K562 (cell line): ENCODE measurements around the gene FAM222A. TPM values are rescaled to one million over a fixed set of nuclear protein-coding genes. Genes with fewer than 3 reads are reported as not detected.

Experiments used
- ATAC-seq: fragments of 200-7000 bp; cut with Tn5 transposase; 3 replicates; pipeline ENCODE4 v1.9.1; 2020; ENCODE audit warnings: moderate library complexity
- BruUV-seq: library from RNA; stranded (reverse); fragments of 400-500 nt; replicated peaks from 2 replicates; lab custom pipeline; 2021; lab: Mats Ljungman, UMichigan
- CTCF ChIA-PET: fragments of 300-600 bp; formaldehyde crosslinking; extraction: SDS; loops from one replicate; lab custom pipeline; 2021; ENCODE audit warnings: low intra/inter-chr PET ratio; lab: Yijun Ruan, JAX
- POLR2A ChIA-PET: fragments of 300-600, 350-650 bp; sonication (Branson Sonifier 250); formaldehyde crosslinking; extraction: SDS; loops from one replicate; lab custom pipeline; 2021; ENCODE audit warnings: antibody characterized with exemption, inconsistent platforms; lab: Yijun Ruan, JAX
- DNase-seq, 4 experiments: peaks; one replicate each; pipeline versions ENCODE4 v3.0.0 to v3.0.0-alpha.2; 2011 to 2018; ENCODE audit warnings: low spot score in 3 of 4, mixed read lengths in 3 of 4; ENCODE audit errors: extremely low read depth in 1 of 4
- FAIRE-seq: peaks from 2 replicates; lab custom pipeline; 2011; peaks lifted over from hg19 to GRCh38; lab: Jason Lieb, UNC
- H2AFZ ChIP-seq: 2 replicates; pipeline ENCODE4 v1.6.0; 2011; ENCODE audit warnings: low read depth, low read length, control low read depth, inconsistent platforms
- H3K27ac ChIP-seq: fragments of 200-600 bp; 3 replicates; pipeline ENCODE4 v1.8.0; 2011; ENCODE audit warnings: low read depth, mild to moderate bottlenecking, control low read depth, inconsistent platforms, low read length, moderate library complexity, mixed read lengths; ENCODE audit errors: extremely low read depth
- H3K27me3 ChIP-seq, 2 experiments: fragments of 300-600 bp in 1 of 2; 2 replicates in 1 of 2; 3 replicates in 1 of 2; pipeline versions ENCODE4 v1.6.0 to v1.8.0; 2011; ENCODE audit warnings: inconsistent platforms in 2 of 2, low read length in 2 of 2, mild to moderate bottlenecking in 1 of 2, mixed read lengths in 1 of 2, moderate library complexity in 1 of 2; ENCODE audit not compliant: control insufficient read depth in 2 of 2, insufficient read depth in 2 of 2
- H3K36me3 ChIP-seq: fragments of 300-600 bp; 3 replicates; pipeline ENCODE4 v1.8.0; 2011; ENCODE audit warnings: mild to moderate bottlenecking, low read length, inconsistent platforms; ENCODE audit not compliant: control insufficient read depth, insufficient read depth
- H3K4me1 ChIP-seq, 2 experiments: fragments of 200-600 bp in 1 of 2; replicated peaks in 1 of 2; 2 replicates in 1 of 2; 3 replicates in 1 of 2; pipeline versions ENCODE4 v1.5.1 to v1.8.0; 2011; ENCODE audit warnings: inconsistent platforms in 2 of 2, low read length in 2 of 2, mild to moderate bottlenecking in 1 of 2, mixed read lengths in 1 of 2, moderate library complexity in 1 of 2; ENCODE audit not compliant: control insufficient read depth in 2 of 2, insufficient read depth in 2 of 2
- H3K4me2 ChIP-seq: 2 replicates; pipeline ENCODE4 v1.6.1; 2011; ENCODE audit warnings: low read length, control low read depth, inconsistent platforms, mixed read lengths; ENCODE audit not compliant: insufficient read depth
- H3K4me3 ChIP-seq: fragments of 200-600 bp; sonication (generic), shearing (Covaris generic); 2 replicates; pipeline ENCODE4 v1.5.1; 2016; ENCODE audit warnings: control low read depth, inconsistent platforms
- H3K79me2 ChIP-seq: fragments of 200-600 bp; 3 replicates; pipeline ENCODE4 v1.8.0; 2011; ENCODE audit warnings: low read length, inconsistent platforms; ENCODE audit not compliant: control insufficient read depth, insufficient read depth
- H3K9ac ChIP-seq, 2 experiments: 2 replicates each; pipeline versions ENCODE4 v1.6.0 to v1.6.1; 2011; ENCODE audit warnings: low read depth in 2 of 2, low read length in 2 of 2, control low read depth in 1 of 2, inconsistent platforms in 1 of 2, mild to moderate bottlenecking in 1 of 2, mixed read lengths in 1 of 2; ENCODE audit not compliant: insufficient read depth in 1 of 2
- H3K9me1 ChIP-seq: one replicate; pipeline ENCODE4 v1.6.0; 2011; ENCODE audit warnings: inconsistent platforms, mild to moderate bottlenecking, low read length, moderate library complexity; ENCODE audit not compliant: control insufficient read depth, insufficient read depth
- H3K9me3 ChIP-seq: replicated peaks from 2 replicates; pipeline ENCODE4 v1.5.1; 2011; ENCODE audit warnings: low read depth, low read length, inconsistent platforms; ENCODE audit not compliant: control insufficient read depth, insufficient read depth
- H4K20me1 ChIP-seq: replicated peaks from 2 replicates; pipeline ENCODE4 v1.6.1; 2011; ENCODE audit warnings: low read length, inconsistent platforms, mixed read lengths; ENCODE audit not compliant: control insufficient read depth, insufficient read depth
- CXXC5 ChIP-seq: fragments of 250-450 bp; sonication (Bioruptor Pico); IDR thresholded peaks from 2 replicates; pipeline ENCODE4 v1.8.0; 2022; ENCODE audit warnings: inconsistent platforms, mild to moderate bottlenecking, moderate library complexity
- HIVEP1 ChIP-seq: fragments of 250-450 bp; sonication (Bioruptor Pico); IDR thresholded peaks from 2 replicates; pipeline ENCODE4 v1.4.0; 2020; ENCODE audit warnings: mild to moderate bottlenecking
- PHTF2 ChIP-seq: fragments of 250-450 bp; sonication (Bioruptor Pico); IDR thresholded peaks from 2 replicates; pipeline ENCODE4 v1.5.0; 2021; ENCODE audit warnings: mild to moderate bottlenecking
- PKNOX1 ChIP-seq: fragments of 450-650 bp; IDR thresholded peaks from 2 replicates; pipeline ENCODE4 v1.6.1; 2016
- POLR2B ChIP-seq: fragments of 450-650 bp; IDR thresholded peaks from 2 replicates; pipeline ENCODE4 v1.6.1; 2018; ENCODE audit warnings: low read depth; ENCODE audit not compliant: partially characterized antibody
- WHSC1 ChIP-seq: IDR thresholded peaks from one replicate; pipeline ENCODE4 v1.6.1; 2012; ENCODE audit warnings: low read length, control low read depth, inconsistent platforms
- ZNF324 ChIP-seq: fragments of 250-450 bp; sonication (Bioruptor Pico); IDR thresholded peaks from 2 replicates; pipeline ENCODE4 v1.4.0; 2020; ENCODE audit warnings: mild to moderate bottlenecking
- ZNF764 ChIP-seq: fragments of 250-450 bp; sonication (Bioruptor Pico); IDR thresholded peaks from 2 replicates; pipeline ENCODE4 v1.4.0; 2020; ENCODE audit warnings: low read depth, mild to moderate bottlenecking, moderate library complexity
- WGBS: fragments of 100-300 bp; shearing (Covaris generic); methylation state at CpG from one replicate; pipeline ENCODE4 v1.1.6; 2016; ENCODE audit warnings: low coverage, mixed read lengths; ENCODE audit not compliant: insufficient coverage; ENCODE audit errors: missing lambda C conversion rate; 5-methylcytosine and 5-hydroxymethylcytosine counted together
- in situ Hi-C: fragments of 300-500 bp; cut with MboI; formaldehyde crosslinking; loops from 4 replicates; pipeline ENCODE4 v1.15.0; 2018; ENCODE audit warnings: inconsistent platforms, mixed read lengths
- intact Hi-C: fragments of 100-400 bp; cut with micrococcal nuclease; formaldehyde crosslinking; loops from 2 replicates; pipeline ENCODE4 v1.14.2; 2022
- polyA plus RNA-seq, 8 experiments: library from polyadenylated mRNA; depleted of rRNA in 4 of 8; stranded (reverse) in 5 of 8; unstranded in 3 of 8; fragments of >200 nt; fragmentation: Nextera tagmentation in 2 of 8; fragmentation: Illumina TruSeq in 1 of 8; extraction: Ambion mirVana in 2 of 8; extraction: Trizol in 1 of 8; gene quantifications; 2 replicates each; pipeline versions ENCODE4 v1.2.1 to v1.2.3, GENCODE V29; 2011 to 2014; ENCODE audit warnings: inconsistent platforms in 1 of 8, missing spikeins in 1 of 8
- total RNA-seq, 7 experiments: library from RNA; depleted of rRNA in 6 of 7; stranded (reverse); fragments of >200 nt in 6 of 7; fragmentation: Illumina TruSeq in 2 of 7; extraction: Trizol in 2 of 7; gene quantifications; 2 replicates each; pipeline versions ENCODE4 v1.2.1 to v1.2.3, GENCODE V29; 2011 to 2021; ENCODE audit warnings: low replicate concordance in 1 of 7

FAM222A gene
- total and polyA plus RNA-seq, 9 of the 15 experiments (the other 6 are each of a cell fraction or from before 2014, with no cell fraction given) = 0.03 to 0.36 (median 0.12) TPM; not detected in 1

GRCh38 chr12:109687250-109687649, 26.4 kb upstream of the FAM222A start:
- in situ Hi-C loops = no loop called here
- Histone ChIP-seq H3K36me3 (no peaks in the 10 kb centered on the region), H2AFZ (no peak overlapping the region), H3K4me3 (no peak overlapping the region), H3K4me2 (no peak overlapping the region), H3K9me3 (no peaks in the 10 kb centered on the region), H3K79me2 (no peaks in the 10 kb centered on the region), H3K27me3 (peaks cover 3 to 6% of the 10 kb centered on the region in 2 experiments; a peak in 4 of 5 replicates), H3K4me1 (peaks cover 4 to 5% of the 10 kb centered on the region in 2 experiments; a peak in 3 of 5 replicates), H3K9me1 (no peaks in the 10 kb centered on the region), H3K9ac (no peak overlapping the region), H3K27ac (no peak overlapping the region), H4K20me1 (no peaks in the 10 kb centered on the region)
- TF ChIP-seq POLR2B = no peak
- no peak for TF ChIP-seq ZNF324 (CRISPR knock-in tag)
- TF ChIP-seq PKNOX1 = no peak
- no peak for TF ChIP-seq WHSC1
- TF ChIP-seq CXXC5 = no peak
- TF ChIP-seq ZNF764 (CRISPR knock-in tag) = no peak
- TF ChIP-seq PHTF2 (CRISPR knock-in tag) = no peak
- TF ChIP-seq HIVEP1 (CRISPR knock-in tag) = no peak
- FAIRE-seq (no peak), DNase-seq (no peak), ATAC-seq (no peak)
- CTCF ChIA-PET = no interaction called here
- intact Hi-C loops = no loop called here
- no TSS peak for BruUV-seq
- POLR2A ChIA-PET = interaction anchor here (0.5 kb wide), 1 partner anchor 17 kb away, joined by 4 read pairs; no protein-coding TSS in a partner anchor
- WGBS = 16% methylated on average over 6 of the region's 6 CpGs
